Colonic mucosa (tissue), 4 donors: ENCODE measurements around the gene NAA11. TPM values are rescaled to one million over a fixed set of nuclear protein-coding genes. Genes with fewer than 3 reads are reported as not detected.

Experiments used
- DNase-seq: peaks from one replicate; pipeline ENCODE4 v3.0.0-alpha.2; 2020
- H3K27ac ChIP-seq: fragments of 200-600 bp; one replicate; pipeline ENCODE4 v1.8.0; 2021
- H3K27me3 ChIP-seq: fragments of 200-600 bp; one replicate; pipeline ENCODE4 v1.8.0; 2021
- H3K36me3 ChIP-seq: fragments of 200-600 bp; one replicate; pipeline ENCODE4 v1.8.0; 2021
- H3K4me1 ChIP-seq: fragments of 200-600 bp; one replicate; pipeline ENCODE4 v1.8.0; 2021; ENCODE audit warnings: mild to moderate bottlenecking
- H3K4me3 ChIP-seq: fragments of 200-600 bp; one replicate; pipeline ENCODE4 v1.8.0; 2021
- H3K9ac ChIP-seq, 2 donors: one replicate each; pipeline ENCODE4 v1.7.0; 2013; ENCODE audit warnings: control low read depth in 2 of 2, low read depth in 2 of 2, low read length in 2 of 2
- H3K9me3 ChIP-seq: fragments of 200-600 bp; one replicate; pipeline ENCODE4 v1.8.0; 2021
- CTCF ChIP-seq: fragments of 200-600 bp; IDR thresholded peaks from one replicate; pipeline ENCODE4 v1.8.0; 2022; ENCODE audit warnings: antibody characterized with exemption, mild to moderate bottlenecking
- intact Hi-C: fragments of 100-400 bp; cut with DNase I; formaldehyde crosslinking; loops from one replicate; pipeline ENCODE4 v1.14.1; 2022
- total RNA-seq, 2 donors: library from RNA; stranded (reverse); fragmentation: NEBNext Ultra II Directional in 1 of 2; extraction: Animal tissue kit (Norgen Biotek cat#: 25700) in 1 of 2; gene quantifications; one replicate each; pipeline ENCODE4 v1.2.1, GENCODE V29; 2021
- donor health status: healthy.
- donor health status: DM: no; HTN: no; CAD: no.
- donor health status: DM: no; HTN: no; CAD: no.

The NAA11 gene
- total RNA-seq, 2 donors from 2014 or later: not detected

GRCh38 chr4:79362626-79363025 is 36.8 kb upstream of the NAA11 start:
- H3K9me3 ChIP-seq: no peaks in the 10 kb centered on the region
- H3K36me3 ChIP-seq: no peaks in the 10 kb centered on the region
- H3K4me1 ChIP-seq: no peaks in the 10 kb centered on the region
- H3K4me3 ChIP-seq: no peak overlapping the region
- intact Hi-C loops: no loop called here
- no peak overlapping the region for H3K9ac ChIP-seq
- DNase-seq: no peak
- no peak for TF ChIP-seq CTCF
- no peaks in the 10 kb centered on the region for H3K27me3 ChIP-seq
- no peak overlapping the region for H3K27ac ChIP-seq

- intact Hi-C loops: no loop called here
- Histone ChIP-seq H3K9ac (no peak overlapping the region), H3K36me3 (no peaks in the 10 kb centered on the region)
Observed at GRCh38 chr4:79360006-79360405, 34.1 kb upstream of the NAA11 start.

GRCh38 chr4:79358438-79358837 is 32.6 kb upstream of the NAA11 start:
- no peak overlapping the region for H3K9ac ChIP-seq
- H3K36me3 ChIP-seq: no peaks in the 10 kb centered on the region
- no peaks in the 10 kb centered on the region for H3K4me1 ChIP-seq
- DNase-seq: no peak
- no peaks in the 10 kb centered on the region for H3K27me3 ChIP-seq
- H3K4me3 ChIP-seq: no peak overlapping the region
- TF ChIP-seq CTCF: no peak
- no peak overlapping the region for H3K27ac ChIP-seq
- intact Hi-C loops: no loop called here
- H3K9me3 ChIP-seq: no peaks in the 10 kb centered on the region

More at GRCh38 chr4:79360006-79360405, 34.1 kb upstream of the NAA11 start:
- no peaks in the 10 kb centered on the region for H3K27me3 ChIP-seq
- no peaks in the 10 kb centered on the region for H3K9me3 ChIP-seq
- no peak overlapping the region for H3K27ac ChIP-seq
- no peak for DNase-seq
- TF ChIP-seq CTCF: no peak
- no peaks in the 10 kb centered on the region for H3K4me1 ChIP-seq
- no peak overlapping the region for H3K4me3 ChIP-seq

GRCh38 chr4:79357365-79357764 is 31.5 kb upstream of the NAA11 start:
- Histone ChIP-seq H3K9ac (no peak overlapping the region), H3K4me3 (no peak overlapping the region), H3K36me3 (no peaks in the 10 kb centered on the region), H3K9me3 (no peaks in the 10 kb centered on the region), H3K27me3 (no peaks in the 10 kb centered on the region), H3K27ac (no peak overlapping the region), H3K4me1 (no peaks in the 10 kb centered on the region)
- DNase-seq: no peak
- TF ChIP-seq CTCF: no peak
- intact Hi-C loops: no loop called here

- TF ChIP-seq CTCF: no peak
Observed at GRCh38 chr4:79353075-79353474, 27.2 kb upstream of the NAA11 start.

GRCh38 chr4:79348405-79348804 is 22.5 kb upstream of the NAA11 start:
- no peaks in the 10 kb centered on the region for H3K27me3 ChIP-seq
- H3K9ac ChIP-seq: no peak overlapping the region
- no peak for DNase-seq
- no peaks in the 10 kb centered on the region for H3K9me3 ChIP-seq
- no peaks in the 10 kb centered on the region for H3K4me1 ChIP-seq
- no peak for TF ChIP-seq CTCF
- H3K27ac ChIP-seq: no peak overlapping the region
- H3K4me3 ChIP-seq: no peak overlapping the region
- intact Hi-C loops: no loop called here
- H3K36me3 ChIP-seq: no peaks in the 10 kb centered on the region

More at GRCh38 chr4:79353075-79353474, 27.2 kb upstream of the NAA11 start:
- H3K9me3 ChIP-seq: no peaks in the 10 kb centered on the region
- no peak overlapping the region for H3K9ac ChIP-seq
- intact Hi-C loops: no loop called here
- no peak overlapping the region for H3K27ac ChIP-seq
- no peaks in the 10 kb centered on the region for H3K4me1 ChIP-seq
- H3K4me3 ChIP-seq: no peak overlapping the region
- H3K27me3 ChIP-seq: no peaks in the 10 kb centered on the region
- H3K36me3 ChIP-seq: no peaks in the 10 kb centered on the region
- no peak for DNase-seq
